ENCODE results near the gene PDXK. TPM values are rescaled to one million over a fixed set of nuclear protein-coding genes. Genes with fewer than 3 reads are reported as not detected.

PDXK gene
- total and polyA plus RNA-seq, 2 donors from 2014 or later = 122 to 210 TPM

GRCh38 chr21:43771698-43772424 lies 52.9 kb downstream of the PDXK start:
- intact Hi-C loops (cut with DNase I) = no loop called here
- H3K9ac ChIP-seq (ENCODE audit: low read length in 3 of 3) = no peak overlapping the region
- H3K4me1 ChIP-seq (ENCODE audit: control insufficient read depth in 2 of 3, insufficient read depth in 2 of 3, low read depth in 1 of 3, low read length in 3 of 3) = peaks cover 0 to 15% (median 0%) of the 10 kb centered on the region in 3 donors
- peaks cover 0 to 4% (median 3%) of the 10 kb centered on the region in 3 donors for H3K36me3 ChIP-seq (ENCODE audit: control insufficient read depth in 2 of 3, insufficient read depth in 3 of 3, low read length in 3 of 3)
- no peaks in the 10 kb centered on the region for H3K27me3 ChIP-seq (ENCODE audit: control insufficient read depth, insufficient read depth, low read length)
- no peak overlapping the region for H3K4me3 ChIP-seq (ENCODE audit: low read length in 3 of 3)
- DNase-seq (no peak), FAIRE-seq (no peak)
- H3K9me3 ChIP-seq (ENCODE audit: control insufficient read depth in 2 of 3, insufficient read depth in 1 of 3, low read length in 3 of 3) = peaks cover 0 to 2% (median 0%) of the 10 kb centered on the region in 3 donors
- no peak overlapping the region for H3K27ac ChIP-seq (ENCODE audit: low read depth in 2 of 2, low read length in 2 of 2)
- TF ChIP-seq CTCF (IDR thresholded peaks at IDR 0.05; ENCODE audit: borderline replicate concordance, extremely low read depth, insufficient read depth) = no peak

DNA sequence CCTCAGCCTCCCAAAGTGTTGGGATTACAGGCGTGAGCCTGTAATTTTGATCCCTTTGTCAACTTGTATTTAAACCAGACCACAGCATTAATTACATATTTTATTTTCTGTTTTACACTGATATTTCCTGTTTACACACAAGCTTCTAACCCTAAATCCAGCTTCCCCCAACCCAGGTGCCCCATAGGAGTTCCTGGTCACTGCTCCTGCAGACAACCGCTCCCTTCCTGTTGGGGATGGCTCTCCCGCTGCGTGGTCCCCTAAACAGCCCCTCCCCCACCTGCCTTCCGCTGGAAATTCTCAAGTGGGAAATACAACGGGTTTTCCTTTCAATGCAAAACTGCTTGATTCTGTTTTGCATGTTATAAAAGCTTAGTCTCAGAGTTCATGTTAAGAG lies 53.5 kb downstream of the PDXK start:
- no peak for TF ChIP-seq CTCF (IDR thresholded peaks at IDR 0.05; ENCODE audit: borderline replicate concordance, extremely low read depth, insufficient read depth)
- H3K27ac ChIP-seq (ENCODE audit: low read depth in 2 of 2, low read length in 2 of 2) = no peak overlapping the region
- H3K36me3 ChIP-seq (ENCODE audit: control insufficient read depth in 2 of 3, insufficient read depth in 3 of 3, low read length in 3 of 3) = peaks cover 0 to 4% (median 3%) of the 10 kb centered on the region in 3 donors
- intact Hi-C loops (cut with DNase I) = no loop called here
- no peak overlapping the region for H3K4me3 ChIP-seq (ENCODE audit: low read length in 3 of 3)
- H3K27me3 ChIP-seq (ENCODE audit: control insufficient read depth, insufficient read depth, low read length) = no peaks in the 10 kb centered on the region
- DNase-seq (no peak), FAIRE-seq (no peak)
- H3K9me3 ChIP-seq (ENCODE audit: control insufficient read depth in 2 of 3, insufficient read depth in 1 of 3, low read length in 3 of 3) = no peaks in the 10 kb centered on the region
- H3K9ac ChIP-seq (ENCODE audit: low read length in 3 of 3) = no peak overlapping the region
- peaks cover 0 to 11% (median 0%) of the 10 kb centered on the region in 3 donors for H3K4me1 ChIP-seq (ENCODE audit: control insufficient read depth in 2 of 3, insufficient read depth in 2 of 3, low read depth in 1 of 3, low read length in 3 of 3)

DNA sequence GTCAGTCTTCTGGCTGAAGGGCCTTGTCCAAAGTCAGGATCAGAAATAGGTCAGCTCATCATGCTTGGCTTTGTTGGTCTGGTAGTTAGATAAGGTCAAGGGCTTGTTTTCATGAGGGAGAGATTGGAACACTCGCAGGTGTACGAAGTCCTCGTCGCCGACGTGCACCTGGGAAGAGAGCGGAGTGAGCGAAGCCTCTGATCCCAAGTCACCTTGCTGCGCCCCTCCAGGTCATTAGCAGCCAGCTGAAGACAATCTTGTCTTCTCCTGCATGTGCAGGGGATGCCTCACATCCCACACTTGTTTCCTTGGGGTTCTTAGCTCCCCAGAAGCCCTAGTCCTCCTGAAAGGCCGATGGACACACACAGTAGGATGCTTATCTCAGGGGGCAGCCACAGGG lies 55.2 kb downstream of the PDXK start:
- FAIRE-seq (no peak), DNase-seq (no peak)
- Histone ChIP-seq H3K4me3 (ENCODE audit: low read length in 3 of 3) (no peak overlapping the region), H3K27ac (ENCODE audit: low read depth in 2 of 2, low read length in 2 of 2) (no peak overlapping the region), H3K27me3 (ENCODE audit: control insufficient read depth, insufficient read depth, low read length) (no peaks in the 10 kb centered on the region), H3K9me3 (ENCODE audit: control insufficient read depth in 2 of 3, insufficient read depth in 1 of 3, low read length in 3 of 3) (no peaks in the 10 kb centered on the region), H3K36me3 (ENCODE audit: control insufficient read depth in 2 of 3, insufficient read depth in 3 of 3, low read length in 3 of 3) (peaks cover 0 to 4% (median 3%) of the 10 kb centered on the region in 3 donors), H3K4me1 (ENCODE audit: control insufficient read depth in 2 of 3, insufficient read depth in 2 of 3, low read depth in 1 of 3, low read length in 3 of 3) (peaks cover 0 to 4% (median 0%) of the 10 kb centered on the region in 3 donors), H3K9ac (ENCODE audit: low read length in 3 of 3) (no peak overlapping the region)
- TF ChIP-seq CTCF (IDR thresholded peaks at IDR 0.05; ENCODE audit: borderline replicate concordance, extremely low read depth, insufficient read depth) = no peak
- intact Hi-C loops (cut with DNase I) = no loop called here

All from kidney (tissue), 14 donors.